PFSK-1 (cell line): ENCODE data around the gene CPVL.

ENCODE experiments used
- FOXP2 ChIP-seq: optimal IDR thresholded peaks from 2 replicates; pipeline ENCODE3; 2011; ENCODE audit warnings: borderline replicate concordance, control low read depth, inconsistent platforms; ENCODE audit not compliant: insufficient read depth; ENCODE audit errors: extremely low read length, extremely low read depth
- POLR2AphosphoS5 ChIP-seq: IDR thresholded peaks from 2 replicates; pipeline ENCODE4 v1.6.1; 2012; ENCODE audit warnings: low read depth, mild to moderate bottlenecking, control low read depth, low read length, moderate library complexity
- SIN3A ChIP-seq: IDR thresholded peaks from 2 replicates; pipeline ENCODE4 v1.6.1; 2012; ENCODE audit warnings: mild to moderate bottlenecking, low read length, moderate library complexity, borderline replicate concordance; ENCODE audit not compliant: insufficient read depth
- TAF1 ChIP-seq: IDR thresholded peaks from 2 replicates; pipeline ENCODE4 v1.6.1; 2012; ENCODE audit warnings: low read length, control low read depth, borderline replicate concordance; ENCODE audit not compliant: insufficient read depth
- TF ChIP-seq, protein P1 (sequence below), 2 experiments: IDR thresholded peaks; 2 replicates each; pipeline versions ENCODE4 v1.6.1 to v1.8.0; 2011 to 2012; ENCODE audit warnings: low read depth in 2 of 2, low read length in 2 of 2, control low read depth in 1 of 2, inconsistent platforms in 1 of 2, mild to moderate bottlenecking in 1 of 2, moderate library complexity in 1 of 2; ENCODE audit not compliant: insufficient read depth in 1 of 2

GRCh38 chr7:28957064-28957750 is 189.1 kb downstream of the CPVL start:
- TF ChIP-seq SIN3A (no peak), POLR2AphosphoS5 (no peak), TAF1 (no peak), FOXP2 (no peak)
- TF ChIP-seq, protein P1, sequence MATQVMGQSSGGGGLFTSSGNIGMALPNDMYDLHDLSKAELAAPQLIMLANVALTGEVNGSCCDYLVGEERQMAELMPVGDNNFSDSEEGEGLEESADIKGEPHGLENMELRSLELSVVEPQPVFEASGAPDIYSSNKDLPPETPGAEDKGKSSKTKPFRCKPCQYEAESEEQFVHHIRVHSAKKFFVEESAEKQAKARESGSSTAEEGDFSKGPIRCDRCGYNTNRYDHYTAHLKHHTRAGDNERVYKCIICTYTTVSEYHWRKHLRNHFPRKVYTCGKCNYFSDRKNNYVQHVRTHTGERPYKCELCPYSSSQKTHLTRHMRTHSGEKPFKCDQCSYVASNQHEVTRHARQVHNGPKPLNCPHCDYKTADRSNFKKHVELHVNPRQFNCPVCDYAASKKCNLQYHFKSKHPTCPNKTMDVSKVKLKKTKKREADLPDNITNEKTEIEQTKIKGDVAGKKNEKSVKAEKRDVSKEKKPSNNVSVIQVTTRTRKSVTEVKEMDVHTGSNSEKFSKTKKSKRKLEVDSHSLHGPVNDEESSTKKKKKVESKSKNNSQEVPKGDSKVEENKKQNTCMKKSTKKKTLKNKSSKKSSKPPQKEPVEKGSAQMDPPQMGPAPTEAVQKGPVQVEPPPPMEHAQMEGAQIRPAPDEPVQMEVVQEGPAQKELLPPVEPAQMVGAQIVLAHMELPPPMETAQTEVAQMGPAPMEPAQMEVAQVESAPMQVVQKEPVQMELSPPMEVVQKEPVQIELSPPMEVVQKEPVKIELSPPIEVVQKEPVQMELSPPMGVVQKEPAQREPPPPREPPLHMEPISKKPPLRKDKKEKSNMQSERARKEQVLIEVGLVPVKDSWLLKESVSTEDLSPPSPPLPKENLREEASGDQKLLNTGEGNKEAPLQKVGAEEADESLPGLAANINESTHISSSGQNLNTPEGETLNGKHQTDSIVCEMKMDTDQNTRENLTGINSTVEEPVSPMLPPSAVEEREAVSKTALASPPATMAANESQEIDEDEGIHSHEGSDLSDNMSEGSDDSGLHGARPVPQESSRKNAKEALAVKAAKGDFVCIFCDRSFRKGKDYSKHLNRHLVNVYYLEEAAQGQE (IDR thresholded peaks at IDR 0.05; ENCODE audit: insufficient read depth in 1 of 2, low read depth in 2 of 2, low read length in 2 of 2): no peak
